Transverse colon (tissue), 4 donors: ENCODE measurements around the gene VWF.

ENCODE experiments used
- CTCF ChIP-seq, 5 experiments: fragments of 200-600 bp in 3 of 5; fragments of 450-650 bp in 2 of 5; sonication (generic) in 3 of 5; IDR thresholded peaks; 1 replicate in 2 of 5; 2 replicates in 3 of 5; pipeline ENCODE4 v1.5.1; 2016 to 2017; ENCODE audit warnings: antibody characterized with exemption in 5 of 5, inconsistent platforms in 3 of 5, mild to moderate bottlenecking in 2 of 5, moderate library complexity in 1 of 5
- EP300 ChIP-seq: sonication (generic); formaldehyde crosslinking; IDR thresholded peaks from one replicate; pipeline ENCODE4 v1.6.1; 2017; ENCODE audit warnings: antibody characterized with exemption, low read depth
- POLR2AphosphoS5 ChIP-seq, 3 donors: sonication (generic); formaldehyde crosslinking; IDR thresholded peaks; one replicate each; pipeline ENCODE4 v1.6.1; 2016; ENCODE audit warnings: antibody characterized with exemption in 3 of 3

GRCh38 chr12:6070472-6071257, 53.8 kb downstream of the VWF start:
- TF ChIP-seq CTCF (IDR thresholded peaks at IDR 0.05) (no peak), POLR2AphosphoS5 (IDR thresholded peaks at IDR 0.05) (no peak), EP300 (no peak)
